HG03196 (cell line): Measurements from ENCODE around the gene TCF3.

ENCODE experiments used
- ATAC-seq: cut with Tn5 transposase; IDR thresholded peaks from one replicate; pipeline ENCODE4 v1.9.1; 2021; ENCODE audit not compliant: unreplicated experiment

The TCF3 gene

GRCh38 chr19:1612114-1613086, 40.0 kb downstream of the TCF3 start:
- ATAC-seq: no peak

DNA sequence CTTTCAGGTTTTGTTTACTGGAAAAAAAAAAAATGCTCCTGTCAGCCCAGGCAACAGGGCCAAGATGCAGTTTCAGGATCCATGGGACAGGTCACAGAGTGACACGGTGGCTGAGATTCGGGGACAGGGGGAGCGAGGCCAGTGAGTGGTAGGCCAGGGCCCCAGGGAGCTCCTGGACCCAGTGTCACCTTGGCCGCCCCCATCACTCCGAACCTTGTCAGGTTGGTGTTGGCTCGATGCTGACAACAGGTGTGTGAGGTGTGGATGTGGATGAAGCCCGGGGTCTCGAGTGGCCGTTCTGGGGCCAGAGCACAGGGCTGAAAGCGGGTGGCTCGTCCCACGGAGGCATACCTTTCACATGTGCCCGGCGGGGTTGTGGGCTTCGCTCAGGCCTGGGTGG, 41.1 kb downstream of the TCF3 start:
- no peak for ATAC-seq

- no peak for ATAC-seq
Measured at GRCh38 chr19:1610579-1610978, 41.8 kb downstream of the TCF3 start.

- no peak for ATAC-seq
Measured at GRCh38 chr19:1609680-1610474, 42.5 kb downstream of the TCF3 start.

DNA sequence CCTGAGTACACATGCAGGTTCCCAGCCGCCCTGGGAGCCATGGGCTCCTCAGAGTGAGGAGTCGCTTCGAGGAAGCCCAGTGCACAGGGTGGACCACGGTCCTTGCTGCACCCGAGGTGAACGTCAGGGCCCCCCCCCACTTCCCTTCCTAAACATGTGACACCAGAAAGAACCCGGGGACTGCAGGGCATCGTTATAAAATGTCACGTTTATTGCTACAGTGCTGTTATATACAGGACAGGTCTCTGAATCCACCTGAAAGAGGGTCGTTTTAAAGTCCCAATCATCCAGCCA, 43.4 kb downstream of the TCF3 start:
- ATAC-seq: no peak

DNA sequence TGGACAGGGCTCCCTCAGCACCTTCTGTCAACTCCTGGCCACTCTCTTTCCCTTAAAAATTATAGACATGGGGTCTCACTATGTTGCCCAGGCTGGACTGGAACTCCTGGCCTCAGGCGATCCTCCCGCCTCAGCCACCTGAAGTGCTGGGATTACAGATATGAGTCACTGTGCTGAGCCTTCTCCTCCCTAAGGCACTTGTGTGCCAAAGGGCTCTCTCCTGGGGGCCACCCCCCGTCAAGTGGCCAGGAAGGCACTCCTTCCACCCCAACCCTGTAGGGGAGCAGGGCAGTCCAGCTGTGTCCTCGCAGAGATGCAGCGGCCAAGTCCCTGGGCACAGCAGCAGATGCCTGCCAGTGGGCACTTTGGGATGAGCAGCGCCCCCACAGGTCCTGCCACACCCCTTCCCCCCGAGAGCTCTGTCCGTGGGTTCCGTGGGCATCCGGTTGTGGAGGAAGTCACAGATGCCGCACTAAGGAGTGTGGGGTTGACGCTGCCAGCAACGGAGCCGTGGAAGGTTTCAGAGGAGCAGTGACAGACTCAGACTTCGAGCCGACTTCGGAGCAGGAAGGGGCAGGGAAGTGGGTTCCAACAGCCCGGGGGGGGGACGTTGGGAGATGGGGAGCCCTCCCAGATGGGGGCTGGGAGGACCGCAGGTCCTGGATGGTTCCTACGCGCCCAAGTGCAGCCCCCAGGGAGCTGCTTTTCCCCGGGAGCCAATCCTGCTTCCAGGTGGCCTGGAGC, 43.9 kb downstream of the TCF3 start:
- ATAC-seq: no peak

GRCh38 chr19:1606138-1606651, 46.2 kb downstream of the TCF3 start:
- peak; percentile 1 for ATAC-seq

DNA sequence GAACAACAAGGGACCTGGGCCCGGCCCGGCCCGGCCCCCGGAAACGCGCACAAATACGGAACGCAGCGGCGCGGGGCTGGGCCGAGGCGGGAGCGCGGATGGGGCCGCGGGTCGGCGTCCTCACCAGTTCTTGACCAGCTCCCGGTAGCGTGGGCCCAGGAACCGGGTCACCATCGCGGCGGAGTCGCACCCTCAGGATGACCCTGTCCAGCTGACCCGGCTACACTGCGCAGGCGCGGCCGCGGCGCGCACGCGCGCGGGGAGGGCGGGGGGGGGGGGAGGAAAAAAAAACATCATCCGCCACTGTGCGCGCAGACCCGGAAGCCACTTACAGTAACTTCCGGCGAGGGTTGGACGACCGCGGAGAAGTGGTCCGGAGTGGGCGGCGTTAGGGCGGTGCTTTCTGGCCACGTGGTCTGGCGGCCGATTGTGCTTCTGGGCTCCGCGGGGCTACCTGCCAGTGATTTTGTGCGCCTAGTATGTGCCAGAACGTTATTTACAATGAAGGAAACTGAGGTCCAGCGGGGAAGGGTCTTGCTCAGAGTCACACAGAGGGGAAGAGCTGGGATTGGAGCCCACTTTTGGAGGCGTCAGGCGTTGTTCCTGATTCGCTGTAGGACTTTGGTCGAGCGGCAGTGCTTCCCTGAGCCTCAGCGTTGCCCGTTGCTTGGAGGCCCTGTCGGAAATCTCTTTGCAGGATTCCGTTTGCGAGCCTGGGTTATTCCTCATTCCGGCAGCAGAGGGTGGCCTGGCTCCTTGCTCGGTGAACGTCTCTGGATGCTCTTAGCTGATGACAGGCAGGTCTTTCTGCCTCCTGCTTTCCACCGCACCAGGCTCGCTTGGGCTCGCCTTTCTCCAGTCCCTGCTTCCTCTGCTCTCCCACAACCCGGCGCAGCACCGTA, 46.9 kb downstream of the TCF3 start, which contains the start of gene UQCR11:
TSS of gene UQCR11 (minus strand) at position 227 of the 902 bp plus-strand sequence. CDS start at position 174, 53 bp downstream.
- peak; percentile 86 for ATAC-seq

GRCh38 chr19:1602091-1602707, 50.2 kb downstream of the TCF3 start:
- no peak for ATAC-seq

DNA sequence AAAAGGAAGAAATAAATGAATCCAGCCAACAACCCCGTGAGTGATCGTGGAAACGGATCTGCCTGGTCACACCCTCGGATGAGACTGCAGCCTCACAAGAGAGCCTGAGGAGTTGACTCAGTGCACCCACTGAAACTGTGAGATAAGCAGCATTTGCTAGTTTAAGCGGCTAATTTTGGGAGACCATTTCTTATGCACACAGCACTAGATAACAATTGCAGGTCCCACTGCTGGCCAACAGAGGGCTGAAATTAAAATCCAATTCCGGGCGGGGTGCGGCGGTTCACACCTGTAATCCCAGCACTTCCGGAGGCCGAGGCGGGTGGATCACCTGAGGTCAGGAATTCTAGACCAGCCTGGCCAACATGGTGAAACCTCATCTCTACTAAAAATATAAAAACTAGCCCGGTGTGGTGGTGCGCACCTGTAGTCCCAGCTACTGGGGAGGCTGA, 50.8 kb downstream of the TCF3 start:
- ATAC-seq: no peak

- ATAC-seq: no peak
Measured at GRCh38 chr19:1599460-1599846, 53.0 kb downstream of the TCF3 start.

DNA sequence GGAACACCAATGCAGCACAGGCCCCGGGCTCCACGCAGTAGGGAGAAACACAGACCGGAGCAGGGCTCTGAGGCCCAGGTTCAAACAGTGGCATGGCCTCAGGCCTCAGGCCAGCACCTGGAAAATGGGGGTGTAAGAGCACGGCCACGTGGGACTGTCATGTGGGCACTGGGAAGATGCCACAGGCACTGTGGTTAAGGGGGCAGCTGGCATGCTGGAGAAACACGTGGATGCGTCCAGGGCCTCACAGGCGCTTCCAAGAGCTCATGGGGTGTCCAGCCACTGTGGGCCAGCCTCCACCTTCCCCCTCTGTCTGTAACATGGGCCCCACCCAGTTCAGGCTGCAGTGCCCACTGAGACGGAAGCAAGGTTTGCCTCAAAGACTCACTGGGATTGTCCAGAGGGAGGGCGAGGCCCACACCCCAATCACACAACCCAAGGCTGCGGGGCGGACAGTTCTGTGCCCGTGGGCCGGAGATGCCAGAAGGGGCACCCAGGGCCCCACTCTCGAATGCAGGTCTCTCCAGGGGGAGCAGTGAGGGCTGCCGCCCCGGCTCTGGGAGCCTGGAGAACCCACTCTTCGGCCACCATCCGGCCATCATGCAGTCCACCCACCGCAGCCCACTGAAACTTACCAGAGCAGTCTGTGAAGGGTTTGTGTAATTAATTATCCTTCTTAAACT, 53.5 kb downstream of the TCF3 start:
- ATAC-seq: no peak

DNA sequence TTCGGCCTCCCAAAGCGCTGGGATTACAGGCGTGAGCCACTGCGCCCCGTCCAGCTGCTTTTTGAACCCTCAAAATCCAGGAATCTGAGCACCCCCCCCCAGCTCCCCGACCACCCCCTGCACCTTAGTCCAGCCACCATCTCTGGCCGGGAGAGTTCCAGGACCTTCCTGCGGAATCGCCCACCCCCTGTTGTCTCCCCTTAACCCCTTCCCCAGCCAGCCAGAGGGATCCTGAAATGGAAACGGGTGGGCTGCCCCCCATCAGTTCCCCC, 59.0 kb downstream of the TCF3 start:
- no peak for ATAC-seq

GRCh38 chr19:1592755-1593500, 59.5 kb downstream of the TCF3 start, which contains the start of gene MBD3:
Gene MBD3, minus strand, starts transcription at chr19:1592865. Its CDS starts 234 bp downstream, at chr19:1592631.
- ATAC-seq: peak; percentile 58

DNA sequence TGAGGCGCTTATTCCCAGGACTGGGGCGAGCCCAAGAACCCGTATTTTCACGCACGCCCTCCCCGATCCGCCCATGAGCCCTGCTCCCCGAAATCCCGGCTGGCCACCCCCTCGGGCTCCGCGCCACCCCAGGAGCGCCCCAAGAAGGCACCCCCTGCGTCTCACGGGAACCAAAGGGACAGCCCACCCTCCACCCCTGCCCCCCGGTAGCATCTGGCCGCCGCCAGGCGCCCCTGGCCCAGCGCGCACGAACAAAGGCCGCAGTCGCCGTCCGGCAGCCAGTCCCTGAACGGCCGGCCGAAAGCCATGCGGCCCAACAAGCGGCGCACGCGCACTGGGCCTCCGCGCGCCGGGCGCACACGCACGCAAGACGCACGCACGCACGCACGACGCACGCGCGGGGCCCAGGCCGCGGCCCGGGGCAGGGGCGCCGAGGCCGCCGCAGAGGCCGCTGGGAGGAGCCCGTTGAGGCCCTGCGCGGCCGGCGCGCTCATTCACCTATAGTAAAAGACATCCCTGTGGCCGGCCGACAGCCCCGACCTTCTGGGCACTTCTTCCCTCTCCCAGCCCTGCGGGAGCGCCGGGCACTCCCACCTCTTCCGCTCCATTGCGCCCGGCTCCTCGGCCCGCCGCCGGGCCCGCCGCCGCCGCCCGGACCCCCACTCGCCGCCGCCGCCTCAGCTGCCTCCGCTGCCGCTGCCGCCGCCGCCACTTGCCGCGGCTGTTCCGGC, 60.2 kb downstream of the TCF3 start:
- peak; percentile 62 for ATAC-seq

DNA sequence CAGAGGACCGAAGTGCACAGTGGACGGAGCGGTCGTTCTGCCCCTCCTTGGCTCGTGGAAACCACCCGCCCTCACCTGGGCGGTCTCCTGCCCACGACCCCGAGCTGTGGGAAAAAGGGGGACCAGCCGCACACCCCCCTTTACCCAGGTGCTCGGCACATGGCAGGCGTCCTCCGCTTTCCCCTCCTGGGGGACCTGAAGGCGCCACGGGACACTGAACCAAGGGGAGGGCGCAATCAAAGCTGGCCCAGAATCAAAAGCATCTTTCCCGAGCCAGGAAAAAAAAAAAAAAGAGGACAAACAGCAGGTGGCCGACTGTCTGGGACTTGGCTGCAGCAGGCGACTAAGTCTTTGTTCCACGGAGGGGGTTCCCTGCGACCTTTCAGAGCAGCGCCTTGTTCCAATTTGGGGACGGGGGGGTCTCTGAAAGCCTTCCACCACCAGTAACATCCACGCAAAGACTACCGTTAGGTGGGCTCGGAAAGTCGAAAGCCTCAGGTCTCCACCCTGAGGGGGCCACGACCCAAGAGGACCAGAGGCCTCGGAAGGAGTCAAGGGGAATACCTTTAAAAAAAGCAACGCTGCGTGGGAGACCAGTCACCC, 60.9 kb downstream of the TCF3 start:
- ATAC-seq: peak; percentile 2

DNA sequence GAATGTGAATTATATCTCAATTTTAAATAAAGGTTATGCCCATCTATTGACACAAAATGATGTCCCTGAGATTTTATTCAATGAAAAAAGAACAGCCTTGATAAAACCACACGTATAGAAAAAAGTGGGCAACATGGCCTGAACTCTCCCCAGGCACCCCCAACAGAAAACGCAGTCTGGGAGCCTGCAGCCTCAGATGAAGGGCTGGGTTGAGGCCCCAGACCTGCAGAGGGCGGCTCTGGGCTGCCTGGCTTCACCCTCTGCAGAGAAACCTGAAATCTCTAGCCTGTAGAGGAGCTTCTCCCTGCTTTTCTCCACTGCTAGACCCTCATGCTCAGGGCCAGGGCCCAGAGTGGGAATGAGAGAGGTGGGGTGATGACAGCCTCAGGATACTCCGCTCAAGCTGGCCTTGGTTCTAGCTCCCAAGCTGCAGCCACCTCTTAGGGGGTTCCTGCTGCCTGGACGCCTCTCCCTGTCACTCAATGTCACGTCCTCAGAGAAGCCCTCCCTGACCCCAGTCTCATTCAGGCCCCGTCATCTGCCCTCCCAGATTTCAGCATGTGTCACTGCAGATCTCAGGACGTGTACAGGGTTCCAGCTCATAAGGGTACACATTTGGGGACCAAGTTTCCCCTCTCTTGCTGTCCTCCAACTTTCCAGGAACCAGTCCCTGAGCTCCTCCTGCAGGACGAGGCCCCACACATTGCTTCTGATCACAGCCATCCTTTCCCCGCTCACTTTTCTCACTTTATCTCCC, 61.6 kb downstream of the TCF3 start:
- ATAC-seq: no peak
